HepG2 (cell line): ENCODE results near the gene FBH1.

Experiments
- EP300 ChIP-seq, 3 experiments: sonication (generic) in 1 of 3; formaldehyde crosslinking in 1 of 3; IDR thresholded peaks; 2 replicates each; pipeline versions ENCODE4 v1.5.1 to v1.6.1; 2011 to 2020; ENCODE audit warnings: low read depth in 2 of 3, low read length in 2 of 3, borderline replicate concordance in 1 of 3, improper control_type of control experiment in 1 of 3, mild to moderate bottlenecking in 1 of 3, missing genetic modification reagents in 1 of 3, moderate library complexity in 1 of 3
- HMGXB4 ChIP-seq, 2 experiments: sonication (generic) in 1 of 2; formaldehyde crosslinking in 1 of 2; IDR thresholded peaks; 2 replicates each; pipeline versions ENCODE4 v1.4.0 to v1.6.1; 2018 to 2020; ENCODE audit warnings: missing genetic modification reagents in 2 of 2, borderline replicate concordance in 1 of 2, low read depth in 1 of 2, mild to moderate bottlenecking in 1 of 2, missing biosample characterization in 1 of 2
- KMT2A ChIP-seq: sonication (generic); formaldehyde crosslinking; IDR thresholded peaks from 2 replicates; pipeline ENCODE4 v1.4.0; 2020; ENCODE audit warnings: missing genetic modification reagents
- PRDM10 ChIP-seq: sonication (generic); formaldehyde crosslinking; IDR thresholded peaks from 2 replicates; pipeline ENCODE4 v1.4.0; 2020; ENCODE audit warnings: low read depth, missing genetic modification reagents
- REPIN1 ChIP-seq: sonication (generic); formaldehyde crosslinking; IDR thresholded peaks from 2 replicates; pipeline ENCODE4 v1.8.0; 2022; ENCODE audit warnings: missing genetic modification reagents, low read depth, mild to moderate bottlenecking, borderline replicate concordance
- ZNF329 ChIP-seq: sonication (generic); formaldehyde crosslinking; IDR thresholded peaks from 2 replicates; pipeline ENCODE4 v1.9.0; 2021; ENCODE audit warnings: low read depth, mild to moderate bottlenecking, missing genetic modification reagents
- ZNF879 ChIP-seq: sonication (generic); formaldehyde crosslinking; IDR thresholded peaks from 2 replicates; pipeline ENCODE4 v1.8.1; 2023; ENCODE audit warnings: missing genetic modification reagents

- TF ChIP-seq ZNF329 (no peak), PRDM10 (no peak), HMGXB4 (CRISPR knock-in tag; IDR thresholded peaks at IDR 0.05; ENCODE audit: borderline replicate concordance in 1 of 2, low read depth in 1 of 2) (no peak), REPIN1 (CRISPR knock-in tag) (no peak), EP300 (IDR thresholded peaks at IDR 0.05; ENCODE audit: low read depth in 2 of 2, low read length in 2 of 2) (no peak), EP300 (CRISPR knock-in tag; IDR thresholded peaks at IDR 0.05; ENCODE audit: borderline replicate concordance) (no peak), ZNF879 (CRISPR knock-in tag) (no peak), KMT2A (CRISPR knock-in tag) (no peak)
These were observed 81.3 kb downstream of the FBH1 start for GRCh38 chr10:5971315-5971832.
